Endothelial cell of umbilical vein (primary cell): Measurements from ENCODE around the gene AP4S1.

ENCODE experiments used
- CTCF ChIP-seq, 2 donors: IDR thresholded peaks; 1 replicate in 1 of 2; 2 replicates in 1 of 2; pipeline ENCODE4 v1.5.1; 2011; ENCODE audit warnings: low read length in 2 of 2, mild to moderate bottlenecking in 2 of 2, moderate library complexity in 2 of 2, control low read depth in 1 of 2, inconsistent platforms in 1 of 2, low read depth in 1 of 2; ENCODE audit not compliant: insufficient read depth in 1 of 2; ENCODE audit errors: extremely low read depth in 1 of 2
- EZH2 ChIP-seq: IDR thresholded peaks from 2 replicates; pipeline ENCODE4 v1.6.1; 2012; ENCODE audit warnings: borderline replicate concordance, low read depth, mild to moderate bottlenecking, moderate library complexity, low read length, inconsistent platforms; ENCODE audit not compliant: severe bottlenecking
- MAX ChIP-seq: IDR thresholded peaks from 2 replicates; pipeline ENCODE4 v1.6.1; 2011; ENCODE audit not compliant: insufficient read depth, insufficient read length
- POLR2A ChIP-seq: IDR thresholded peaks from 2 replicates; pipeline ENCODE4 v1.6.1; 2012; ENCODE audit warnings: low read depth, mild to moderate bottlenecking, control low read depth, low read length
- POLR2AphosphoS5 ChIP-seq: IDR thresholded peaks from 2 replicates; pipeline ENCODE4 v1.6.1; 2012; ENCODE audit warnings: low read depth, mild to moderate bottlenecking, control low read depth, low read length, moderate library complexity; ENCODE audit not compliant: insufficient read depth

- no peak for TF ChIP-seq CTCF (IDR thresholded peaks at IDR 0.05; ENCODE audit: extremely low read depth in 1 of 2, insufficient read depth in 1 of 2, low read depth in 1 of 2, low read length in 2 of 2)
- TF ChIP-seq POLR2A = no peak
- TF ChIP-seq EZH2 = no peak
- no peak for TF ChIP-seq MAX
- TF ChIP-seq POLR2AphosphoS5 = no peak
These were observed 99.8 kb downstream of the AP4S1 start for GRCh38 chr14:31125231-31125630.
